ENCODE measurements around the gene TBCK. TPM values are rescaled to one million over a fixed set of nuclear protein-coding genes. Genes with fewer than 3 reads are reported as not detected.

TBCK gene
- total RNA-seq, 1 donor from 2014 or later: 47.6 TPM

GRCh38 chr4:106092361-106093040 is 223.5 kb downstream of the TBCK start:
- DNase-seq (ENCODE audit: low read depth, low spot score): no peak
- H3K27me3 Mint-ChIP-seq (ENCODE audit: low read depth): no peaks in the 10 kb centered on the region
- H3K27ac Mint-ChIP-seq (ENCODE audit: unreplicated experiment): no peak overlapping the region
- no peaks in the 10 kb centered on the region for H3K4me1 Mint-ChIP-seq
- H3K36me3 Mint-ChIP-seq (ENCODE audit: low read depth): peaks cover 52% of the 10 kb centered on the region
- no peak overlapping the region for H3K4me3 Mint-ChIP-seq
- H3K9me3 Mint-ChIP-seq: peaks cover 18% of the 10 kb centered on the region
- no peak for TF ChIP-seq CTCF (conservative IDR thresholded peaks at IDR 0.05)

GRCh38 chr4:106090826-106091225 is 225.2 kb downstream of the TBCK start:
- no peak for TF ChIP-seq CTCF (conservative IDR thresholded peaks at IDR 0.05)
- no peak for DNase-seq (ENCODE audit: low read depth, low spot score)
- no peak overlapping the region for H3K27ac Mint-ChIP-seq (ENCODE audit: unreplicated experiment)
- peaks cover 19% of the 10 kb centered on the region for H3K9me3 Mint-ChIP-seq
- H3K36me3 Mint-ChIP-seq (ENCODE audit: low read depth): peaks cover 66% of the 10 kb centered on the region
- no peaks in the 10 kb centered on the region for H3K27me3 Mint-ChIP-seq (ENCODE audit: low read depth)
- no peak overlapping the region for H3K4me3 Mint-ChIP-seq
- H3K4me1 Mint-ChIP-seq: no peaks in the 10 kb centered on the region

- no peak overlapping the region for H3K4me3 Mint-ChIP-seq
- no peaks in the 10 kb centered on the region for H3K4me1 Mint-ChIP-seq
- H3K27ac Mint-ChIP-seq (ENCODE audit: unreplicated experiment): no peak overlapping the region
- peaks cover 77% of the 10 kb centered on the region for H3K36me3 Mint-ChIP-seq (ENCODE audit: low read depth)
- TF ChIP-seq CTCF (conservative IDR thresholded peaks at IDR 0.05): no peak
- DNase-seq (ENCODE audit: low read depth, low spot score): no peak
- peaks cover 19% of the 10 kb centered on the region for H3K9me3 Mint-ChIP-seq
- H3K27me3 Mint-ChIP-seq (ENCODE audit: low read depth): no peaks in the 10 kb centered on the region
These were observed 232.9 kb downstream of the TBCK start for GRCh38 chr4:106083065-106083464.

- no peak overlapping the region for H3K4me3 Mint-ChIP-seq
- no peak overlapping the region for H3K27ac Mint-ChIP-seq (ENCODE audit: unreplicated experiment)
- H3K9me3 Mint-ChIP-seq: peaks cover 30% of the 10 kb centered on the region
- H3K36me3 Mint-ChIP-seq (ENCODE audit: low read depth): peaks cover 72% of the 10 kb centered on the region
- H3K4me1 Mint-ChIP-seq: no peaks in the 10 kb centered on the region
- TF ChIP-seq CTCF (conservative IDR thresholded peaks at IDR 0.05): no peak
- no peak for DNase-seq (ENCODE audit: low read depth, low spot score)
- H3K27me3 Mint-ChIP-seq (ENCODE audit: low read depth): no peaks in the 10 kb centered on the region
These were observed 235.6 kb downstream of the TBCK start for GRCh38 chr4:106080376-106080775.

- H3K4me3 Mint-ChIP-seq: no peak overlapping the region
- DNase-seq (ENCODE audit: low read depth, low spot score): no peak
- no peak for TF ChIP-seq CTCF (conservative IDR thresholded peaks at IDR 0.05)
- H3K9me3 Mint-ChIP-seq: peaks cover 34% of the 10 kb centered on the region
- no peak overlapping the region for H3K27ac Mint-ChIP-seq (ENCODE audit: unreplicated experiment)
- no peaks in the 10 kb centered on the region for H3K4me1 Mint-ChIP-seq
- H3K36me3 Mint-ChIP-seq (ENCODE audit: low read depth): peaks cover 73% of the 10 kb centered on the region
- H3K27me3 Mint-ChIP-seq (ENCODE audit: low read depth): no peaks in the 10 kb centered on the region
These were observed 236.4 kb downstream of the TBCK start for GRCh38 chr4:106079616-106080015.

Measured in neural crest cell (in vitro differentiated cells).